Superior temporal gyrus (tissue), 1 donor: ENCODE measurements around the gene FAM32A.

Experiments used
- DNase-seq: peaks from one replicate; pipeline ENCODE4 v3.0.0-alpha.2; 2016; ENCODE audit errors: extremely low spot score

Gene FAM32A

DNA sequence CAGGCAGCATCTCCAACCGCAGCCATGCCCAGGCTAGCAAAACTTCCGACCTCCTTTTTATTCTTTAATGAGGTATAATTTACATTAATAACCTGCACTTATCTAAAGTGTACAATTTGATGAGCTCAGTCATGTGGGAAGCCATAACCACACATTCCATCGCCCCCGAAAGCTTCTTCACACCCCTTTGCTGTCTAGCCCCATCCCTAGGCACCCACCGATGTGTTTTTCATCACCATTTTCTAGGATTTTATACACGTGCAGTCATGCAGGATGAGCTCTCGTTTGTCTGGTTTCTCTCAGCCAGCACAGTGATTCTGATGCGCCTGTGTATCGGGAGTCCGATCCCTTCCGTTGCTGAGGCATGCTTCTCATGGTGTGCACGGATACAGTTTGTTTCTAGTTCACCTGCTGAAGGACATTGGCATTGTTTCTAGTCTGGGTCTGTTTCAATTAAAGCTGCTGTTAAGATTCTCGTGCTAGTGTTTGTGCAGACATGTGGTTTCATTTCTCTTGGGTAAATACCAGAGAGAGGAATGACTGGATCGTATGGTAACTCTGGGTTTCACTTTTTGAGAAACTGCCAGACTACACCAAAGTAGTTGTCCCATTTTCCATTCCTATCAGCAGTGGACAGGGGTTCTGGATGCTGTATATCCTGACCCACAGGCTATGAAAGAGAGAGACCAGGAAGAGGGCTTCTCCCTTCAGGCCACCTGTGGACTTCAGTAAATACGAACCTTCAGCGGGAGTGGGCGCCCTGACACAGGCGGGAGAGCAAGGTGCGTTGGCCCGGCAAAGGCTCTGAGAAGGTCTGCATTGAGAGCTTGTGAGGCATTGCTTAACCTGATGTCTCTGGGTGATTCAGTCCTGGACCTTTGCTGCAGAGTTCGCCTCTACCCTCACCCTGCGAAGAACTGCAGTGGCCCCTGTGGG lies 17.4 kb downstream of the FAM32A start:
- DNase-seq: no peak

DNA sequence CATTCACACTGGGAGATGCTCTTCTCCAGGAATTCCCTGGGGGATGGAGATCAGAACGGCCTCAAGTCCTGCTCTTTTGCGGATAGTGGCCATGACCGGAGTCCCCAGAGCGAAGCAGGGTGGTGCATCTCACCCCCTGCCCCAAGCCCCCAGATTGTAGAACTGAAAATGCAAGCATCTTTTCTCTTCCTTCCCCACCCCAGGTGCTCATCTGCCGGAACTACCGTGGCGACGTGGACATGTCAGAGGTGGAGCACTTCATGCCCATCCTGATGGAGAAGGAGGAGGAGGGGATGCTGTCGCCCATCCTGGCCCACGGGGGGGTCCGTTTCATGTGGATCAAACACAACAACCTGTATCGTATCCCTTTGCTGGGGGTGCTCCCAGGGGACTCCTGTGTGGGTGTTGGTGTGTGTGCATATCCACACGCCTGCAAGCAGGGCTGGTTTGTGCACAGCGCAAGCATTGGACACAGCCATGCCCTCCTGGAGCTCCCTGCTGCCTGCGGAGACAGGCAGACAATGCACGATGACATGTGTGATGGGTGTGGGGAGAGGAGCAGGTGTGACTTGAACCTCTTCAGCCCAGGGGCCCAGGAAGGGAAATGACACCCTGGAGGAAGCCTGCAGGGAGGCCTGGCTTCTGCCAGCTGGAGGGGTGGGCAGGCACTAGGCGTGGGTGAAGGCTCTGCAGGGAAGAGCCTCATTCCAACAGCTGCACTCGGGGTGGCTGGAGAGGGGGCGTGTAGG lies 18.2 kb downstream of the FAM32A start:
- DNase-seq: no peak

GRCh38 chr19:16204005-16204294 lies 18.7 kb downstream of the FAM32A start:
- no peak for DNase-seq

GRCh38 chr19:16205205-16206045 lies 20.2 kb downstream of the FAM32A start:
- no peak for DNase-seq

GRCh38 chr19:16206046-16206605 lies 20.9 kb downstream of the FAM32A start:
- no peak for DNase-seq

DNA sequence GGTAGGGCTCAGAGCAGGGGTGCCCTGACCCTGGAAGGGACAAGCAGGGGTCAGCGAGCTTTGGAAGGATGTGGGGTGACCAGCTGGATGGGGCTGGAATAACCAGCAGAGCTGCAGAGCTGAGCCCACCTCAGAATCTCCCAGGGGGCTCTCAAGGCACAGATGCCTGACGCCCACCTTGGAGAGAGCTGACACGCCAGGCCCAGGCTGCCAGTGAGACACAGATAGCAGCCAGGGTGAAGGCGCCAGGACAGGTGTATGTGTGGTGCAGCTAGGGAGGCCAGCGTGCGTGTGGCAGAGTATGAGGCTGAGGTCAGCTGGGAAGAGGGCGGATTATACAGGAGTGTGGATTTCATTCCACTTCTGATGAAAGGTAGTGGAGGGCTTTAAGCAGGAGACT lies 21.4 kb downstream of the FAM32A start:
- DNase-seq: no peak

DNA sequence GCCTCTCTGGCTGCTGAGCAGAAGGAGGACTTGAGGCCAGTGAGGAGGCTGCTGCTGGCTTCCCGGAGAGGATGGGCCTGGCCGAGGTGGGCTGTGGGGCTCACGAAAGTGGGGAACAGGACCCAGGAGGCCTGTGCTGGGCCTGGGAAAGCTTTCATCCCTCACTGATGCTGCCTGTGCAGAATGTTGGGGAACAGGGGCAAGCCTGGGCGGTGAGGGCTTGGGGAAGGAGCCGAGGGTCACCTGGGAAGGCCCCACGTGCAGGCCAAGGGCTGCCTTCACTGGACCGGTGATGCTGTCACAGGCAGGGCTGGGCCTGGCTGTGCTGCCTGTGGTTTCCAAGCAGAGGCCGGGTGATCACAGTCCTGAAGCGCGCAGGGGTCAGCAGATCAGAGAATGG lies 21.9 kb downstream of the FAM32A start:
- no peak for DNase-seq

- DNase-seq: no peak
Measured at GRCh38 chr19:16207490-16208025, 22.3 kb downstream of the FAM32A start.

DNA sequence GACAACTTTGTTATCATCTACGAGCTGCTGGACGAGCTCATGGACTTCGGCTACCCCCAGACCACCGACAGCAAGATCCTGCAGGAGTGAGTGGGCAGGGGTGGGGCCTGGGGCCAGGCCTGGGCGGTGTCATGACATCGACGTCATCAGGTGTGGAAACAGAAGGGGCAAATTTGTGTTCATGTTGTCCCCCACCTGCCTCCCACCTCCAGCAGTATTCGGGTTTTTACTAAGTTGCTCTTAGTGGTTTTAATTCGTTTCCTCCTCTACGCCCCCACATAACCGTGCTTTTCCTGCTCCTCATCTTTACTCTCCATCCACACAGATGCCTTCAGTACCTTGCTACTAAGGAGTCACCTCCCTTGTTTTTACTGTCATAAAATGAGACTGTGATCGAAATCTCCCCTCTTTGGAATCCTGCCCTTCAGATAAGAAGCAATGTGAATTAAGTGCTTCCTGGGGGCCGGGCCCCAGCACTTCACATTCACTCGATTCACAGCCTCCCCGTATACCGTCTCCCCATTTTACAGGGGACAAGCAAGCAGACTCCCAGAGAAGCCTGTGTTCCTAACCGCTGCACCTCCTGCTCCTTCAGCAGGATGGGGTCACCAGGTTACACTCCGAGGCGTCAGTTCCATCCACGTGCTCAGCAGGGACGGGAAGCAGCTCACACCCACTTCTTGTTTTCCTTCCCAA lies 23.0 kb downstream of the FAM32A start:
- DNase-seq: no peak

- no peak for DNase-seq
Measured at GRCh38 chr19:16208847-16209665, 23.8 kb downstream of the FAM32A start.

DNA sequence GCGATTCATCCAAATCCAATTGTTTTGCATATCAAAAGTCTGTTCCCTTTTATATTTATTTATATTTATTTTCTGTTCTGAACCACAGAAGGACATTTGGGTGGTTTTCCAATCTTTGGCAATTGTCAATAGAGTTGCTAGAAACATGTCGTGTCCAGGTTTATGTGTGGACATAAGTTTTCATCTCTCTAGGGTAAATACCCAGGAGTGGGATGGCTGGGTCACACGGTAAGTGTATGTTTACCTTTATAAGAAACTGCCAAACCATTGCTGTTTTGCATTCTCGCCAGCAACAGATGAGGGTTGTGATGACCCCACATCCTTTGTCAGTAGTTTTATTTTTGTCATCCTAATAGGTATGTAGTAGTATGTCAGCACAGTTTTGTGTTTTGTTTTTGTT lies 25.0 kb downstream of the FAM32A start:
- DNase-seq: no peak

DNA sequence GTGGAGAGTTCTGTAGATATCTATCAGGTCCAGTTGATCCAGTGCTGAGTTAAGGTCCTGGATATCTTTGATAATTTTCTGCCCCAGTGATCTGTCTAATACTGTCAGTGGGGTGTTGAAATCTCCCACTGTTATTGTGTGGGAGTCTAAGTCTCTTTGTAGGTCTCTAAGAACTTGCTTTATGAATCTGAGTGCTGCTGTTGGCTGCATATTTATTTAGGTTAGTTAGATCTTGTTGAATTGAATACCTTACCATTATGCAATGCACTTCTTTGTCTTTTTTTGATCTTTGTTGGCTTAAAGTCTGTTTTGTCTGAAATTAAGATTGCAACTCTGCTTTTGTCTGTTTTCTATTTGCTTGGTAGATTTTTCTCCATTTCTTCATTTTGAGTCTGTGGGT lies 27.9 kb downstream of the FAM32A start:
- no peak for DNase-seq

DNA sequence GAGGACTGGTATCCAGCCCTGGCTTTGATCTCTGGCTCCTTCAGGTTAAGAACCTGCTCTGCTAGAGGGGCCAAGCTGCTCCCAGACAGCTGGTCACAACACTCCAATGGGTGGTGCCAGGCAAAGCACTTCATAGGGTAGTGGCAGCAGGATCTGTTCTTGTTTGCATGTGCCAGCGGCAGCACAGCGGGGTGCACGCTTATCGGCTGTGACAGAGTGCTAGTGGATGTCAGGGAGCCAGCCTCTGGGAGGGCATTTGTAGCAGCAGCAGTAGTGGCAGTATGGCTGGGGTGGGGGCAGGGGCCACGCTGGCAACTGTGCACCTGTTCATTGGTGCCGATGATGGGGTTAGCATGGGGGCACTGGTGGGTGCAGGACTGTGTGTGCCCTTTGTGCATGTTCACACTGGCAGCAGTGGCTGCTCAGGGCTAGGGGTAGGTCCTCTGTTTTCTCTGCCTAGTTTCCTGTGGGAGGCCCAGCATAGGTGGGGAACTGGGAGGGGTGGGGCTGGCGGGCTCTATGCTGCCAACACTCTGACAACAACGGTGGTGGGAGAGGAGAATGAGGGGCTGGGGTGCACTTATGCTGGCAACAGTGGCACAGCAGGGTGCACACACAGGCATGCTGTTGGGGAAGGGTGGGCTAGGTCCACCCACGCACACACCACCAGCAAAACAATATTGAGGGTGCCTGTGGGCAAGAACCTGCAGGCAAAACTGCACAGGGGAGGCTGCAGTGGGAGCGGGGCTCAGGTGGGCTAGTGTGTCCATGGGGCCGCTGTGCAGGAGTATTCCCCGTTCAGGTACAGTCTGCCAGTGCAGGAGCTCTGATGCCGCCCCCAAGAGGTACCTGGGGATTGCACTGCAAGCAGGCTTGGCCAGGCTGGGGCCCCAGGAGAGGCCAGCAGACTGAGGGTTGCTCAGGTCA lies 31.8 kb downstream of the FAM32A start:
- DNase-seq: no peak

DNA sequence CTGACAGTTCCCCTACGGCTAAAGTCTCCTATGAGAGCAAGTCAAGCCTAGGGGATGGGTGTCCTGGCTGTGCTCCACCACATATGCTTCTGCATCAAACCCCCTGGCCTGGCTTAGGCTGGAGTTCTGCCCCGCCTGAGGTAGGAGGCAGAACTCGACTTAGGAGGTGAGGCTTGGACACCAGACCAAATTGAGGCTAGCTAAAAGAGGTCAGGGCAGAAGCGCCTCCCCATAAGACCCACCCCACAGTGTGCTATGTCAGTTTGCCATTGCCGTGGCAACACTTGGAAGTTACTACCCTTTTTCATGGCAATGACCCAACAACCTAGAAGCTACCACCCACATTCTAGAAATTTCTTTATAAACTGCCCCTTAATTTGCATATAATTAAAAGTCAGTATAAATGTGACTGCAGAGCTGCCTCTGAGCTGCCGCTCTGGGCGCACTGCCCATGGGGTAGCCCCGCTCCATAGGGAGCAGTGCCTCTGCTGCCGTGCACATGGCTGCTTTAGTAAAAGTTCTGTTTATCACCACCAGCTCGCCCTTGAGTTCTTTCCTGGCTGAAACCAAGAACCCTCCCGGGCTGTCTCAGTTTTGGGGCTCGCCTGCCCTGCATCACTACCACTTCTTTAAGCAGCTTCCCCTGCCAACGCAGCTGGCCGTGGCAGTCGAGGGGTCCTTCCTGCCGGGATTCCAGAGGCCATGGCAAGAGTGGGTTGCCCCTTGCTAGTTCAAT lies 32.7 kb downstream of the FAM32A start:
- DNase-seq: no peak

DNA sequence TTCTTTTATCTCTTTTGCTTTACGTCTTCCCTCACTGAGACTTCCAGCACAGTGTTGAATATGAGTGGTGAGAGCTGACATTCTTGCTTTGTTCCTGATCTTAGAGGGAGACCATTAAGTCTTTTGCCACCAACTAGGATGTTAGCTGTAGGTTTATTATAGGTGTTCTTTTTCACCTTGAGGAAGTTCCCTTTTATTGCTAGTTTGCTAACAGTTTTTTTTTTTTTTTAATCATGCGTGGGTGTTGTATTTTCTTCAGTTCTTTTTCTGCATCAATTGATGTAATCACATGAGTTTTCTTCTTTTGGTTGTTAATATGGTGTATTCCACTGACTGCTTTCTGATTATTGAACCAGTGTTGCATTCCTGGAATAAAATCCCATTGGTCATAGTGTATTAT lies 33.6 kb downstream of the FAM32A start:
- peak; percentile 22 for DNase-seq

DNA sequence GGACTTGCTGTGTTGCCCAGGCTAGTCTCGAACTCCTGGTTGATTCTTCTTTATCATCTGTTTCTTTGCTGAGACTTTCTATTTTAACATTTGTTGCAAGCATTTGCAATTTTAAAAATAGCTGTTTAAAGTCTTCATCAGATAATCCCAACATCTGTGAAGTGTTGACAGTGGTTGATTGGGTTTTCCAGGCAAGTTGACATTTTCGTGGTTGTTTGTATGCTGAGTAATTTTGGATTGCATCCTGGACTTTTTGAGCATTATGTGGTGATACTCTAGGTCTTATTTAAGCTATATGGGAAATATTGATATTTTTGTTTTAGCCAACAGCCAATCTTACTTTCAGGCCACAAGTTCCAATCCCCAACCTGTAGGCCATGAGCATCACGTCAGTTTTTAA lies 37.6 kb downstream of the FAM32A start:
- no peak for DNase-seq

DNA sequence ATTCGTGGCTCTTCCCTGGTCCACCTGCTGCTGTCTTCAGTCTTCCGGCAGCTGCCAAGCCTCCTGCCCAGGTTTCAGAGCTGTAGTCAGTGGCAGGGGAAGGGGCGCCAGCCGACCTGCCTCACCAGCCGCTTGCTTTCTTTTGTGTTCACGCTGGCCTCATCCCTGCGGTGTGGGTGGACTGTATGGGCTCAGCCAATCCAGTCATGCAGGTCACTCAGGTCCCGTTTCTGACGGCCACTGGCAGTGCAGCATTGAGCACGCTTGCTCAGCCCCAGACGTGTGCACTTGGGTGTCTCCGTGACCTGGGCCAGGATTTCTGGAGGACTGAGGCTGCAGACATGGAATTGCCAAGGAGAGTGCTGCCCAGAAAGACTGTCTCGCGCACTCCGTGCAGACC lies 38.5 kb downstream of the FAM32A start:
- no peak for DNase-seq

- DNase-seq: no peak
Measured at GRCh38 chr19:16224293-16225045, 39.3 kb downstream of the FAM32A start.
